GM19328 (cell line): Measurements from ENCODE around the gene ULK4.
"Not testable (repeated sequence)": the region's sequence is repeated elsewhere in the genome, so short reads cannot be mapped to it uniquely, and the experiment has no call there.

Source experiments
- ATAC-seq: cut with Tn5 transposase; IDR thresholded peaks from one replicate; pipeline ENCODE4 v1.9.1; 2021; ENCODE audit warnings: mild to moderate bottlenecking, moderate library complexity; ENCODE audit not compliant: unreplicated experiment

ULK4 gene

GRCh38 chr3:41651718-41652117 lies 310.2 kb downstream of the ULK4 start:
- ATAC-seq, result no peak

GRCh38 chr3:41650406-41650805 lies 311.5 kb downstream of the ULK4 start:
- no peak for ATAC-seq

- ATAC-seq, result no peak
These were observed 312.7 kb downstream of the ULK4 start for GRCh38 chr3:41649129-41649739.

DNA sequence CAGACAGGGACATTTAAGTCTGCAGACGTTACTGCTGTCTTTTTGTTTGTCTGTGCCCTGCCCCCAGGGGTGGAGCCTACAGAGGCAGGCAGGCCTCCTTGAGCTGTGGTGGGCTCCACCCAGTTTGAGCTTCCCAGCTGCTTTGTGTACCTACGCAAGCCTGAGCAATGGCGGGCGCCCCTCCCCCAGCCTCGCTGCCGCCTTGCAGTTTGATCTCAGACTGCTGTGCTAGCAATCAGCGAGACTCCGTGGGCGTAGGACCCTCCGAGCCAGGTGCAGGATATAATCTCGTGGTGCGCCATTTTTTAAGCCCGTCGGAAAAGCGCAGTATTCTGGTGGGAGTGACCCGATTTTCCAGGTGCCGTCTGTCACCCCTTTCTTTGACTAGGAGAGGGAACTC lies 314.2 kb downstream of the ULK4 start:
- ATAC-seq, result not testable (repeated sequence)

- ATAC-seq, result no peak
These were observed 321.8 kb downstream of the ULK4 start for GRCh38 chr3:41640076-41640475.

DNA sequence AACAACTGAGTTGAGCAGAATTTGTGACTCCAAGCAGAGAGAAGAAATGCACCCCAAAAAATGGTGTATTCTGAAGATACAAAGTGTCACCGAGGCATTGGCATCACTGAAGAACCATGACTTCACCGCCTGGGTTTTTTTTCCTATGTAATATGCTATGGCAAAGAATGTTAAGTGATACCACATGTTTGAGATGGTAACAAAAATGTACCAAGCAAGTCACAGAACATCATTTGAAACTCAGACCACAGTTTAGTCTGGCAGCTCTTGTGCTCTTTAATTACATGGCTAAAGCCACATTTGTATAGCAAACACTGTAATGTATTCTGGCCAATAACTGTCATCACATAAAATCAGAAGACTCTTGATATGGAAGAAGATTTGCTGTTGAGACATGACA lies 323.5 kb downstream of the ULK4 start:
- no peak for ATAC-seq

GRCh38 chr3:41632700-41633099 lies 329.2 kb downstream of the ULK4 start:
- no peak for ATAC-seq

GRCh38 chr3:41630708-41631107 lies 331.2 kb downstream of the ULK4 start:
- ATAC-seq, result no peak

DNA sequence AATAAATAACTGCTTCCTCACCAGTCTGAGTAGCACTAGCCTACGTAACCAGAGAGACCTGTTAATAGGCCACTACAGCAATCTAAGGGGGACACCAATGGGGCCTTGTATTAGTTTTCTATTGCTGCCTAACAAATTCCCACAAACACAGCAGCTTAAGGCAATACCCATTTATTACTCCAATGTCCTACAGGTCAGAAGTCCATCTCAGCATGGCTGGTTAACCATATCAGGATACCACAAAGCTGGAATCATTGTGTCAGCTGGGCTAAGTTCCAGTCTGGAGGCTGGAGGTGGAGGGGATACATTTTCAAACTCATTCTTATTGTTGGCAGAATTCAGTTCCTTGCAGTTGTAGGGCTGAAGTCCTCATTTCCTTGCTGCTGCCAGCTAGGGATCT lies 331.9 kb downstream of the ULK4 start:
- no peak for ATAC-seq

DNA sequence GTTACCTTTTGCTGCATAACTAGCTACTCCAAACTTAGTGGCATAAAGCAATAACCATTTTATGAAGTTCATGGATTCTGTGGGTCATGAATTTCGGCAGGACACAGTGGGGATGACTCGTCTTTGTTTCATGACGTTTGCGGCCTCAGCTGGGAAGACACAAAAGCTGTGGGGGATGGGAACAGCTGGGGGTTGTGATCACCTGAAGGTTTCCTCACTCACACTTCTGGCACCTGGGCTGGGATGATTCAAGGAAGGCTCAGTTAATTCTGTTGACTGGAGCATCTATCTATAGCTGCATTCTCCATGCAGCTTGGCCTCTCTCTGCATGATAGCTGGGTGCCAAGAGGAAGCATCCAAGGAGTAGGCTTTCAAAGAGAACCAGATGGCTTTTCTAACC lies 332.8 kb downstream of the ULK4 start:
- ATAC-seq, result no peak

- ATAC-seq, result no peak
These were observed 334.3 kb downstream of the ULK4 start for GRCh38 chr3:41627477-41628087.

DNA sequence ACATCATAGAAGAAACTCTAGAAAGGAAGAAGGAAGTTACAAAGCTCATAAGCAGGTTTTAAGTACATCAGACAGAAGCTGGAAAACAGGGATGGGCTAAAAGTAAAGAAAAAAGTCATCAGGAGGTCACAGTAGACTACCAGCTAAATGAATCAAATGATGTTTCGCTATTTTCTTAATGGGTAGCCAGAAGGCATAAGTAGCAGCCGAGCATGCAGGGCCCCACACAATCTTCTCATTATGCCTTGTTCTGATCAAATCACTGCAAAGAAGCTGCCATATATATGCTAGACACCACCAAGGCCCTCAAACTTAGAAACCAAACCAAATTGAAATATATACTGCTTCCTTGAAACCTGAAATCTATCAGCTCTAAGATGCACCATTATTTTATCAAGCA lies 349.1 kb downstream of the ULK4 start:
- ATAC-seq, result no peak

GRCh38 chr3:41611008-41611407 lies 350.9 kb downstream of the ULK4 start:
- no peak for ATAC-seq

DNA sequence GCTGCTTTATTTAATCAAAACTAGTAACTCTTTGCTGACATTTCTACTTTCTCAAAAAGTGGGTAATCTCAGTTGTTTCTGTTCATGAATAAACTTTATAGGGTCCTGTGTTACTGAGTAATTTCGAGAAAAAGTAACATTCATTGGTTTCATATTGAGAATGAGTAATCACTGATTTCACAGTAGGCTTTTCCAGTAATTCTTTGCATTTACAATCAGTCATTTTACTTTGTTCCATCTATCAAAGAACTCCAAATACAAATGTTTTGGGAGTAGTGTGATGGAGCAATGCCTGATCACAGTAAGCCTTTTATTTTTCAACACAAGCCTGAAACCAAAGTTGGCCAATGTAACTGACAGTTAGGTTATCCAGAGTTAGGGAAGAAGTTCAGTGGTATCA lies 353.6 kb downstream of the ULK4 start:
- ATAC-seq, result no peak

GRCh38 chr3:41603807-41604206 lies 358.1 kb downstream of the ULK4 start:
- no peak for ATAC-seq

DNA sequence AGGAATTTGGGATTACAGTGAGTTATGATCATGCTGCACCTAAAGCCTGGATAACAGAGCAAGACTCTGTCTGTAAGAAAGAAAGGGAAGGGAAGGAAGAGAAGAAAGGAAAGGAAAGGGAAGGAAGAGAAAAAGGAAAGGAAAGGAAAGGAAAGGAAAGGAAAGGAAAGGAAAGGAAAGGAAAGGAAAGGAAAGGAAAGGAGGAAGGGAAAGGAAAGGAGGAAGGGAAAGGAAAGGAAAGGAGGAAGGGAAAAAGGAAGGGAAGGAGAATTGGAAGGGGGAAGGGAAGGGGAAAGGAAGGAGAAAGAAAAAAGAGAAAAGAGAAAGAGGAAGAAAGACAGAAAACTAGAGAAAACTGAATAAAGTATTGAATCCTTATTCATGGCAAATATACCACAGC lies 359.8 kb downstream of the ULK4 start:
- no peak for ATAC-seq

- ATAC-seq, result no peak
These were observed 360.4 kb downstream of the ULK4 start for GRCh38 chr3:41601404-41601987.

DNA sequence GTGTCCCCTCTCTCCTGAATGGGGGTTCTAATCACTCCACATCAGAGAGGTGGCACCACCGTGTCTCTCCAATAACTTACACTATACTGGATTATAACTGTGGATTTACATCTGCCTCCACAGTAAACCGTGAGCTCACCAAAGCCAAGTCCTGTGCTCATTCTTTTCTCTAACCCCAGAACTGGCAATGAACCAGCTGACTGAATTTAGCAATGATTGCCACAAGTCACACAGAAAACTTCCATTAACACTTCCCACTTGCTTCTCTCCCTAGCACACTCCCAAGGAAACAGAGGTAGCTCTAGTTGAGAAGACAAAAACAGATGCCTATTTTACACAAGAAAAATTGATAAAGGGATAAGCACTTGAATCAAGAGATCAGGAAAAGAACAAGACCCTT lies 361.3 kb downstream of the ULK4 start:
- no peak for ATAC-seq

DNA sequence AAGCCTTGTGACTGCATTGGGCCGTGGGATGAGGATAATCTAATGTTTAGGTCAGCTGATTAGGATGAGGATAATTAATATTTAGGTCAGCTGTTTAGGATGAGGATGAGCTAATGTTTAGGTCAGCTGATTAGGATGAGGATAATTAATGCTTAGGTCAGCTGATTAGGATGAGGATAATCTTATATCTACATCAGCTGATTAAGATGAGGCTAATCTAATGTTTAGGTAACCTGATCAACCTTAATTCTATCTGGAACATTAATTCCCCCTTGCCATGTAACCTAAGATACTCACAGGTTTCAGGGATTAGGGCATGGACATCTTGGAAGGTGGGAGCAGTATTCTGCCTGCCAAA lies 362.8 kb downstream of the ULK4 start:
- no peak for ATAC-seq

- no peak for ATAC-seq
These were observed 363.3 kb downstream of the ULK4 start for GRCh38 chr3:41598402-41599126.

- ATAC-seq, result no peak
These were observed 368.1 kb downstream of the ULK4 start for GRCh38 chr3:41593774-41594173.
